Lung (tissue), 12 donors: Measurements from ENCODE around the gene NAA38. TPM values are rescaled to one million over a fixed set of nuclear protein-coding genes. Genes with fewer than 3 reads are reported as not detected.

Experiments
- ATAC-seq: fragments of 200-7000 bp; cut with Tn5 transposase; one replicate; pipeline ENCODE4 v1.9.1; 2020; ENCODE audit warnings: moderate number of reproducible peaks; ENCODE audit not compliant: insufficient read depth, low FRiP score
- DNase-seq, 3 donors: peaks; one replicate each; pipeline ENCODE4 v3.0.0-alpha.2; 2013 to 2017
- H3K27ac ChIP-seq, 2 donors: one replicate each; pipeline ENCODE4 v1.5.1; 2013; ENCODE audit warnings: mild to moderate bottlenecking in 2 of 2, moderate library complexity in 2 of 2, control low read depth in 1 of 2, inconsistent platforms in 1 of 2, low read depth in 1 of 2, low read length in 1 of 2
- H3K27me3 ChIP-seq, 3 donors: one replicate each; pipeline ENCODE4 v1.5.1; 2013; ENCODE audit warnings: low read length in 2 of 3; ENCODE audit not compliant: control insufficient read depth in 3 of 3, insufficient read depth in 3 of 3
- H3K36me3 ChIP-seq, 4 donors: one replicate each; pipeline ENCODE4 v1.5.1; 2013; ENCODE audit warnings: low read length in 4 of 4, mild to moderate bottlenecking in 1 of 4, moderate library complexity in 1 of 4; ENCODE audit not compliant: control insufficient read depth in 4 of 4, insufficient read depth in 4 of 4
- H3K4me1 ChIP-seq, 5 donors: one replicate each; pipeline ENCODE4 v1.5.1; 2013; ENCODE audit warnings: low read length in 5 of 5, mild to moderate bottlenecking in 2 of 5, moderate library complexity in 1 of 5; ENCODE audit not compliant: control insufficient read depth in 5 of 5, insufficient read depth in 5 of 5
- H3K4me3 ChIP-seq: one replicate; pipeline ENCODE4 v1.5.1; 2013; ENCODE audit warnings: mild to moderate bottlenecking, control low read depth, moderate library complexity
- H3K9ac ChIP-seq, 2 donors: one replicate each; pipeline ENCODE4 v1.5.1; 2013; ENCODE audit warnings: low read length in 2 of 2, control low read depth in 1 of 2; ENCODE audit not compliant: insufficient read depth in 1 of 2
- H3K9me3 ChIP-seq, 4 donors: one replicate each; pipeline ENCODE4 v1.5.1; 2013; ENCODE audit warnings: low read length in 3 of 4, mild to moderate bottlenecking in 1 of 4, moderate library complexity in 1 of 4; ENCODE audit not compliant: control insufficient read depth in 4 of 4, insufficient read depth in 3 of 4
- WGBS, 2 donors: extraction: QIAGEN DNeasy Blood & Tissue Kit; methylation state at CpG; one replicate each; pipeline ENCODE4 v1.1.7; 2013; 5-methylcytosine and 5-hydroxymethylcytosine counted together
- polyA plus RNA-seq, 2 donors: library from polyadenylated mRNA; stranded (reverse); fragments of 200-250 nt; gene quantifications; one replicate each; pipeline ENCODE4 v1.2.1, GENCODE V29; 2013
- total RNA-seq, 2 donors: library from RNA; depleted of rRNA in 1 of 2; stranded (reverse); fragments of >200 nt in 1 of 2; gene quantifications; one replicate each; pipeline ENCODE4 v1.2.1, GENCODE V29; 2014 to 2021
- TF ChIP-seq, protein P1 (sequence below): IDR thresholded peaks from 2 replicates; pipeline ENCODE4 v1.5.1; 2012; ENCODE audit warnings: mild to moderate bottlenecking; ENCODE audit errors: control extremely low read depth, extremely low read depth
- donor health status: control.
- donor health status: control.
- donor health status: Bipolar disorder and iron deficiency.
- donor health status: healthy.
- donor health status: DM: yes; HTN: yes; CAD: no.

The NAA38 gene
- total and polyA plus RNA-seq, 4 donors: 58.2 to 239 (median 102) TPM

DNA sequence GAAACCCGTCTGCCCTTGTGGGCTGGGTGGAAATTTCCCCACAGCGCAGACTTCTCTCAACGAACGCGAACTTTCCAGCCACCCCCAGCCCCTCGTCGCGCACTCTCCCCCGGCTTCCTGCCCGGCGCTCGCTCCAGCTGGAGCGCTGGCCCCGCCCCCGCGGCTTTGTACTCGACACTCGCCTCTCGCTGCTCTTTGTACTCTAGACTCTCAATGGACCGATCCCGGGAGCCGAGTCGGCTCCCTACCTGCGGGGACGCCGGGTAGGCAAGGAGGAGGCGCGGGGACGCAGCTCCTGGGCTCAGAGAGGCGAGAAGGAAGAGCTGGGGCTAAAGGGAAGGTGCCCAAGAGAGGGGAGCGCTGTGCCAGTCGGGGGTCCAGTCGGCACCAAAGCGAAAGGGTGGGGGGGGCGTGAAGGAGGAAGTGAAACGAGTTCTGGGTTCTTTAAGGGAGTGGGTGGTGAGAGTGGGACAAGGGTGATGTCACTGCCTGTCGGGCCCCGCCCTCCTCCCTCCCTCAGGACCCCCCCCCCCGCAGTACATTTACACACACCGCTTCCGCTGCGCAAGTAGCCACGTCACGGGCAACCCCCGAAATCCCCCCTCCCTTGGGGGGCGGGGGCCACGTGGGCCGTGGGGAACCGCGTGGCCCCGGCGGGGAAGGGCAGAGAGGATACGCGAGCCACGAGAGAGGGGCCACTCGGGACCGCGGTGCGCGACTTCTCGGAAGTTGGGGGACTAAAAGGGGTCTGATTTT lies 13.6 kb downstream of the NAA38 start:
- peaks cover 0 to 56% (median 12%) of the 10 kb centered on the region in 5 donors for H3K4me1 ChIP-seq
- TF ChIP-seq, protein P1, sequence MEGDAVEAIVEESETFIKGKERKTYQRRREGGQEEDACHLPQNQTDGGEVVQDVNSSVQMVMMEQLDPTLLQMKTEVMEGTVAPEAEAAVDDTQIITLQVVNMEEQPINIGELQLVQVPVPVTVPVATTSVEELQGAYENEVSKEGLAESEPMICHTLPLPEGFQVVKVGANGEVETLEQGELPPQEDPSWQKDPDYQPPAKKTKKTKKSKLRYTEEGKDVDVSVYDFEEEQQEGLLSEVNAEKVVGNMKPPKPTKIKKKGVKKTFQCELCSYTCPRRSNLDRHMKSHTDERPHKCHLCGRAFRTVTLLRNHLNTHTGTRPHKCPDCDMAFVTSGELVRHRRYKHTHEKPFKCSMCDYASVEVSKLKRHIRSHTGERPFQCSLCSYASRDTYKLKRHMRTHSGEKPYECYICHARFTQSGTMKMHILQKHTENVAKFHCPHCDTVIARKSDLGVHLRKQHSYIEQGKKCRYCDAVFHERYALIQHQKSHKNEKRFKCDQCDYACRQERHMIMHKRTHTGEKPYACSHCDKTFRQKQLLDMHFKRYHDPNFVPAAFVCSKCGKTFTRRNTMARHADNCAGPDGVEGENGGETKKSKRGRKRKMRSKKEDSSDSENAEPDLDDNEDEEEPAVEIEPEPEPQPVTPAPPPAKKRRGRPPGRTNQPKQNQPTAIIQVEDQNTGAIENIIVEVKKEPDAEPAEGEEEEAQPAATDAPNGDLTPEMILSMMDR: no peak
- no peaks in the 10 kb centered on the region for H3K27me3 ChIP-seq

DNA sequence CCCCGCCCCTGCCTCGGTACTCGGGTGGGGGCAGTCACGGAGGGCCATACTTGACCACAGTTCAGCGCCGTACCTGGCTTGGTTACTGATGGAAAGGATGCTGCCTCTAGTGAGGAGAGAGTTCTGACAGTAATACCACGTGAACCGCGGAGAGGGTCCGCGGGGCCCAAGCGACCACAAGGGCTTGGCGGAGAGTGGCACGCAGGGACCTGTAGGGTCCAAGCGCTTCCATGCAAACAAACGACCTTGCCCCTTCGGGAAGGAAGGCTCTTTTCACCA lies 14.2 kb downstream of the NAA38 start:
- Histone ChIP-seq H3K9ac (peak overlapping the region; percentile 68 to 72), H3K4me3 (peak overlapping the region; percentile 62), H3K27ac (peak overlapping the region; percentile 85 to 100), H3K9me3 (no peaks in the 10 kb centered on the region), H3K36me3 (peaks cover 3 to 28% (median 13%) of the 10 kb centered on the region in 4 donors), H3K4me1 (peaks cover 0 to 60% (median 16%) of the 10 kb centered on the region in 5 donors), H3K27me3 (no peaks in the 10 kb centered on the region)
- DNase-seq (no peak), ATAC-seq (no peak)
- WGBS, 2 donors: 1% methylated on average over 17 of the region's 17 CpGs
- TF ChIP-seq, protein P1: no peak

More for the DNA sequence above, 13.6 kb downstream of the NAA38 start:
- peak; percentile 31 for ATAC-seq
- 1% methylated on average over 48 to 61 of the region's 61 CpGs for WGBS, 2 donors
- peaks cover 6 to 33% (median 13%) of the 10 kb centered on the region in 4 donors for H3K36me3 ChIP-seq
- peak overlapping the region; percentile 65 for H3K4me3 ChIP-seq
- H3K27ac ChIP-seq: peak overlapping the region; percentile 85 to 100
- no peaks in the 10 kb centered on the region for H3K9me3 ChIP-seq
- peak overlapping the region; percentile 72 for H3K9ac ChIP-seq
- DNase-seq: peak; percentile 82 to 87 (median 85)

DNA sequence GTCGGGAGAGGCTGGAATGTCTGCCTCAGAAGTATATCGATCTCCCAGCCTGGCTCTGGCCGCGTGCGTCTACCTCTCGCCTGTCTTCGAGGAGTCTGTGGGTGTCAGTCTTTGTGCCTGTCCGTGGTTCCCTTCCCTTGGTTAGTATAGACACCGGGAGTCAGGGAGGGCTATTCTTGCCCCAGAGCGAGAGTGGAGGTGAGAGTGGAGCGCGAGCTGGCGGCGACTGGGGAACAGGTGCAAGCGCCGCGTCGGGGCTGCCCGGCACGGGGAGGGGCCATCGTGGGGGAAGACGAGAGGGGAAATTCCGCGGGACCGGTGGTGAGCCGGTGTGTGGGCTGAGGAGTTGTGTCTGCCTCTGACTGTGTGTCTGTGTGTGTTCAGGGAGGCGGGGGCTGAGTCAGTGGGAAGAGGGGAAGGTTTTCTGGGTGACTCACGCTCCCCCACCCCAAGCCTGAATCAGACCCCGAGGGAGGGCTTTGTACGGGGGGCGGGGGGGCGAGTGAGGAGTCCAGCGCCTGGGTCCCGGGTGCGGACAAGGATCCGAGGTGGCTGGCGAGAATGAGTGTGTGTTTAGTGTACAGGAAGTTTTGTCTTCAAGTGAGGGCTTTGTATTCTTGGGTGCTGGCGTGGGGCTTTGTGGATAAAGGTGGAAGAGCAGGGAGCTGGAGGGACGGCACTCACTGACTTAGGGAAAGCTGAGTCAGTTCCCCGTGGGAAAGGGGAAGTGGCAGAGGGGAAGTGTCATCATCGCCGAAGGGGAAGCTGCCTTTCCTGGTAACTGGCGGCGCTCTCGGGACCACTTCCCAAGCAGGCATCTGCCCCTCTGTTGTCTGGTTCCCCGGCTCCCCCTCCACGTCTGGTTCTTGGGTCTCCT lies 14.7 kb downstream of the NAA38 start:
- H3K9me3 ChIP-seq: no peaks in the 10 kb centered on the region
- H3K4me3 ChIP-seq: peak overlapping the region; percentile 62
- peaks cover 0 to 22% (median 13%) of the 10 kb centered on the region in 4 donors for H3K36me3 ChIP-seq
- peak; percentile 12 for ATAC-seq
- peak overlapping the region; percentile 72 to 73 for H3K9ac ChIP-seq
- no peaks in the 10 kb centered on the region for H3K27me3 ChIP-seq
- TF ChIP-seq, protein P1: no peak
- peak; percentile 68 to 75 (median 75) for DNase-seq
- peaks cover 0 to 63% (median 16%) of the 10 kb centered on the region in 5 donors for H3K4me1 ChIP-seq
- peak overlapping the region; percentile 85 to 100 for H3K27ac ChIP-seq
- WGBS, 2 donors: 0% methylated on average over 47 of the region's 47 CpGs
